Vagina (tissue), 2 donors: ENCODE results near the gene GPR55.

Source experiments
- CTCF ChIP-seq, 3 experiments: fragments of 450-650 bp in 2 of 3; fragments of 200-600 bp in 1 of 3; sonication (generic) in 1 of 3; IDR thresholded peaks; one replicate each; pipeline ENCODE4 v1.5.1; 2017 to 2019; ENCODE audit warnings: antibody characterized with exemption in 3 of 3, mild to moderate bottlenecking in 2 of 3, moderate library complexity in 2 of 3
- POLR2A ChIP-seq, 2 donors: fragments of 450-650 bp; IDR thresholded peaks; one replicate each; pipeline ENCODE4 v1.6.1; 2017; ENCODE audit warnings: antibody characterized with exemption in 2 of 2, mild to moderate bottlenecking in 2 of 2, moderate library complexity in 2 of 2
- POLR2AphosphoS5 ChIP-seq, 2 donors: sonication (generic); formaldehyde crosslinking; IDR thresholded peaks; one replicate each; pipeline ENCODE4 v1.9.0; 2017; ENCODE audit warnings: antibody characterized with exemption in 2 of 2, mild to moderate bottlenecking in 2 of 2, low read depth in 1 of 2; ENCODE audit not compliant: insufficient read depth in 1 of 2

GRCh38 chr2:230931556-230932231, 6.7 kb upstream of the GPR55 start:
- TF ChIP-seq CTCF (IDR thresholded peaks at IDR 0.05) = no peak
- no peak for TF ChIP-seq POLR2AphosphoS5 (IDR thresholded peaks at IDR 0.05; ENCODE audit: insufficient read depth in 1 of 2, low read depth in 1 of 2)
- TF ChIP-seq POLR2A (IDR thresholded peaks at IDR 0.05) = no peak
